Cardiac muscle cell (in vitro differentiated cells and primary cell): ENCODE results near the gene MAD2L1BP. TPM values are rescaled to one million over a fixed set of nuclear protein-coding genes. Genes with fewer than 3 reads are reported as not detected.

Experiments
- DNase-seq, 2 donors: peaks; one replicate each; pipeline versions ENCODE4 v3.0.0 to v3.0.0-alpha.2; 2010 to 2017; ENCODE audit warnings: low read depth in 1 of 2, low spot score in 1 of 2
- H3K27ac ChIP-seq: fragments of 200-600 bp; sonication (generic); 2 replicates; pipeline ENCODE4 v1.5.1; 2016
- H3K27me3 ChIP-seq: fragments of 200-600 bp; sonication (generic); 2 replicates; pipeline ENCODE4 v1.6.0; 2016; ENCODE audit warnings: control low read depth
- H3K36me3 ChIP-seq: fragments of 200-600 bp; sonication (generic); 2 replicates; pipeline ENCODE4 v1.5.1; 2016; ENCODE audit warnings: control low read depth
- H3K4me1 ChIP-seq: fragments of 200-600 bp; sonication (generic); 2 replicates; pipeline ENCODE4 v1.8.1; 2017; ENCODE audit warnings: low read depth, mild to moderate bottlenecking, mixed run types
- H3K4me3 ChIP-seq: fragments of 200-600 bp; sonication (generic); 2 replicates; pipeline ENCODE4 v1.5.1; 2016; ENCODE audit warnings: mild to moderate bottlenecking
- H3K9me3 ChIP-seq: fragments of 200-600 bp; sonication (generic); 2 replicates; pipeline ENCODE4 v1.5.1; 2017; ENCODE audit warnings: low read depth, mild to moderate bottlenecking, control low read depth
- polyA plus RNA-seq: library from polyadenylated mRNA; unstranded; fragments of >200 nt; fragmentation: Nextera tagmentation; extraction: Ambion mirVana; gene quantifications from 2 replicates; pipeline ENCODE4 v1.2.1, GENCODE V29; 2016
- total RNA-seq: library from RNA; depleted of rRNA; stranded (reverse); fragments of >200 nt; gene quantifications from 2 replicates; pipeline ENCODE4 v1.2.3, GENCODE V29; 2016
- TF ChIP-seq, protein P1 (sequence below): IDR thresholded peaks from 2 replicates; pipeline ENCODE4 v1.5.1; 2012; ENCODE audit warnings: low read depth, mild to moderate bottlenecking, low read length

The MAD2L1BP gene
- total and polyA plus RNA-seq, 2 experiments from 2014 or later = 34.0 to 53.7 TPM

DNA sequence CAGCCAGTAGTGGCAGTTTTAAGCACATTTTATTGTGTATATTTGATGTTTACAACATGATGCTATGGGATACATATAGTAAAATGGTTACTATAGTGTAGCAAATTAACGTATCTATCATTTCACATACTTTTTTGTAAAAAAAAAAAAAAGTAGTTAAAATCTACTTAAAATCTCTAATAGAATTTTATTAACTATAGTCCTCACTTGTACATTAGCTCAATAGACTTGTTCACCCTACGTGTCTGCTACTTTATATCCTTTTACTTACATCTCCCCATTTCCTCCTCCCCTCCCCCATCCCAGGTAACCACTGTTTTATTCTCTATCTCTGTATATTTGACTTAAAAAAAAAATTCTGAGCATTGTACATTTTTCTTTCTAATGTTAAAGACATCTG, 29.6 kb upstream of the MAD2L1BP start:
- peaks cover 27% of the 10 kb centered on the region for H3K36me3 ChIP-seq
- DNase-seq = no peak

DNA sequence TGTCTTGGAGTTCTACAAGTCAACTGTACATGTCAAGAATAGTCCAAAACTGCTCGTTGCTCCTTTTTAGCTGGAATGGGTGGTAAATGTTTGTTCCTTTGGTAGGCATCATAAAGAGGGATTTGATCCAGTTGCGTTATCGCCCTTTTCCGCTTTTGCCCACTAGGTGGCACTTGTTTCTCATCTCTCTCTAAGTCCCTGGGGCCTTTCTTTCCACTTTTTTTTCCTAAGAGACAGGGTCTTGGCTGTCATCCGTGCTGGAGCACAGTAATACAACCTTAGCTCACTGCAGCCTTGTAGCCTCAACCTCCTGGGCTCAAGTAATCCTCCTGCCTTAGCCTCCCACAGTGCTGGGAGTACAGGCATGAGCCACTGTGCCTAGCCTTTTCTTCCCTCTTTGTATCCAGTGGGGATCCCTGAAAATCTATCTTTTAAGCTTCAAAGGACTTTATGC, 27.3 kb upstream of the MAD2L1BP start:
- TF ChIP-seq, protein P1, sequence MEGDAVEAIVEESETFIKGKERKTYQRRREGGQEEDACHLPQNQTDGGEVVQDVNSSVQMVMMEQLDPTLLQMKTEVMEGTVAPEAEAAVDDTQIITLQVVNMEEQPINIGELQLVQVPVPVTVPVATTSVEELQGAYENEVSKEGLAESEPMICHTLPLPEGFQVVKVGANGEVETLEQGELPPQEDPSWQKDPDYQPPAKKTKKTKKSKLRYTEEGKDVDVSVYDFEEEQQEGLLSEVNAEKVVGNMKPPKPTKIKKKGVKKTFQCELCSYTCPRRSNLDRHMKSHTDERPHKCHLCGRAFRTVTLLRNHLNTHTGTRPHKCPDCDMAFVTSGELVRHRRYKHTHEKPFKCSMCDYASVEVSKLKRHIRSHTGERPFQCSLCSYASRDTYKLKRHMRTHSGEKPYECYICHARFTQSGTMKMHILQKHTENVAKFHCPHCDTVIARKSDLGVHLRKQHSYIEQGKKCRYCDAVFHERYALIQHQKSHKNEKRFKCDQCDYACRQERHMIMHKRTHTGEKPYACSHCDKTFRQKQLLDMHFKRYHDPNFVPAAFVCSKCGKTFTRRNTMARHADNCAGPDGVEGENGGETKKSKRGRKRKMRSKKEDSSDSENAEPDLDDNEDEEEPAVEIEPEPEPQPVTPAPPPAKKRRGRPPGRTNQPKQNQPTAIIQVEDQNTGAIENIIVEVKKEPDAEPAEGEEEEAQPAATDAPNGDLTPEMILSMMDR = peak; percentile 84
- peaks cover 23% of the 10 kb centered on the region for H3K36me3 ChIP-seq

More for the DNA sequence above, 29.6 kb upstream of the MAD2L1BP start:
- TF ChIP-seq, protein P1 = no peak
- Histone ChIP-seq H3K4me3 (no peak overlapping the region), H3K27me3 (no peaks in the 10 kb centered on the region), H3K27ac (no peak overlapping the region), H3K4me1 (peaks cover 18% of the 10 kb centered on the region), H3K9me3 (no peaks in the 10 kb centered on the region)

GRCh38 chr6:43608807-43609206, 26.8 kb upstream of the MAD2L1BP start:
- Histone ChIP-seq H3K4me3 (no peak overlapping the region), H3K27ac (no peak overlapping the region), H3K27me3 (no peaks in the 10 kb centered on the region), H3K9me3 (no peaks in the 10 kb centered on the region), H3K36me3 (peaks cover 19% of the 10 kb centered on the region), H3K4me1 (peaks cover 22% of the 10 kb centered on the region)
- TF ChIP-seq, protein P1 = no peak
- DNase-seq = no peak

More for the DNA sequence above, 27.3 kb upstream of the MAD2L1BP start:
- DNase-seq = peak; percentile 86 to 90
- Histone ChIP-seq H3K4me1 (peaks cover 22% of the 10 kb centered on the region), H3K27me3 (no peaks in the 10 kb centered on the region), H3K27ac (no peak overlapping the region), H3K4me3 (no peak overlapping the region), H3K9me3 (no peaks in the 10 kb centered on the region)

DNA sequence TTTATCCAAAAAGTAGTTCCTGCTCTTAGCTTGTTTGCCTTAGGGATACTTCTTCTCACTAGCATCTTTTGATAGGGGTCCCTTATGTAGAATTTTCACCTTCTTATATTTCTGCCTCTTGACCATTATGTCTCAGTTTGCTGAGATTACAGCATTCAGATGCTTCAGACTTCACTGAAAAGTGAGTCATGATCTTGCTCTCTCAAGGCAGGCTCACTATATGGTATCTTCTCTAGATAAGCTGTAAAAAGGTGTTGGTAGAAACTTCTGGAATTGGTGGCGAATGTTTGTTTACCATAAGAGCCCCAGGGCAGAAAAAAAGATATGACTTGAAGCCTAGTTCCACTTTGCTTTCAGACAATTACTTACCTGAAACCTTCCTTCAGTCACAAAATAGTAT, 26.2 kb upstream of the MAD2L1BP start:
- no peak overlapping the region for H3K4me3 ChIP-seq
- H3K27ac ChIP-seq = no peak overlapping the region
- peaks cover 19% of the 10 kb centered on the region for H3K36me3 ChIP-seq
- DNase-seq = no peak
- H3K27me3 ChIP-seq = no peaks in the 10 kb centered on the region
- H3K4me1 ChIP-seq = peaks cover 22% of the 10 kb centered on the region
- no peaks in the 10 kb centered on the region for H3K9me3 ChIP-seq
- TF ChIP-seq, protein P1 = no peak

- Histone ChIP-seq H3K27ac (peak overlapping the region; percentile 60), H3K4me3 (no peak overlapping the region), H3K4me1 (peaks cover 22% of the 10 kb centered on the region), H3K9me3 (no peaks in the 10 kb centered on the region), H3K36me3 (peaks cover 16% of the 10 kb centered on the region), H3K27me3 (no peaks in the 10 kb centered on the region)
- TF ChIP-seq, protein P1 = no peak
- DNase-seq = no peak
Measured at GRCh38 chr6:43610431-43610830, 25.2 kb upstream of the MAD2L1BP start.
